Measurements from ENCODE around the gene OR1M1.
"Not testable (repeated sequence)": the region's sequence is repeated elsewhere in the genome, so short reads cannot be mapped to it uniquely, and the experiment has no call there.

Gene OR1M1

DNA sequence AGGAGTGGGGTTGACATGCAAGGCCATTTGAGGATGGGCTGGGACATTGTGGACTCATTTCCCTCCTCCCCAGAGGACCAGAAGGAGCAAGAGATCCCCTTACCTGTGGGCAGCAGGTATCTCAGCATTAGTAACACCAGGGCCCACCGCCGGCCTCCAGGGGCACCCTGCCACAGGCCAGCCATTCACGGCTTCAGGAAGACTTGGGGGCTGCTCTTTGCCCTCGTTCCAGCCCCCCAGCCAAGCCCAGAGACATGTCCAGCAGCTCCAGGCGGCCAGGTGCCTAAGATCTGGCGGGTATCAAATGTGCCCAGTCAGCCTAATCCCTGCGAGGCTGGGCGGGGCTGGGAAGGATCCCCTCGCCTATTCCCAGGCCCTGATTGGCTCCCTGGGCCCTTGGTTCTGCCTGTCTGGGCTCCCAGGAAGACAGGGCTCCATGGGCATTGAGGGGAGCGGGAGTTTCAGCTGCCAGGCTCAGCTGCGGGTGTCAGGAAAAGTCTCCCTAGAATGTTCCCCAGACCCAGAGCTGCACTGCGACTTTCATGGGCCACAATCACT lies 21.3 kb upstream of the OR1M1 start:
- Histone ChIP-seq H3K9me3 (replicated peaks; ENCODE audit: insufficient read depth, low read length) (no peaks in the 10 kb centered on the region), H4K20me1 (ENCODE audit: insufficient read depth, low read length) (no peaks in the 10 kb centered on the region), H3K9me2 (replicated peaks; ENCODE audit: insufficient read depth, low read length) (no peaks in the 10 kb centered on the region), H3K36me3 (replicated peaks; ENCODE audit: insufficient read depth, low read length) (no peaks in the 10 kb centered on the region), H3K9ac (ENCODE audit: low read length) (no peak overlapping the region), H3K4me2 (ENCODE audit: low read depth, low read length) (no peak overlapping the region), H2AFZ (ENCODE audit: low read length) (no peak overlapping the region), H3K79me2 (ENCODE audit: low read length) (no peaks in the 10 kb centered on the region), H3K27ac (ENCODE audit: low read length) (no peak overlapping the region), H3K4me3 (ENCODE audit: low read length) (no peak overlapping the region), H3K27me3 (replicated peaks; ENCODE audit: insufficient read depth, low read length) (peaks cover 16% of the 10 kb centered on the region), H3K4me1 (ENCODE audit: low read length) (no peaks in the 10 kb centered on the region), H3F3A (ENCODE audit: insufficient read depth, low read length) (no peaks in the 10 kb centered on the region)
- TF ChIP-seq, protein P1, sequence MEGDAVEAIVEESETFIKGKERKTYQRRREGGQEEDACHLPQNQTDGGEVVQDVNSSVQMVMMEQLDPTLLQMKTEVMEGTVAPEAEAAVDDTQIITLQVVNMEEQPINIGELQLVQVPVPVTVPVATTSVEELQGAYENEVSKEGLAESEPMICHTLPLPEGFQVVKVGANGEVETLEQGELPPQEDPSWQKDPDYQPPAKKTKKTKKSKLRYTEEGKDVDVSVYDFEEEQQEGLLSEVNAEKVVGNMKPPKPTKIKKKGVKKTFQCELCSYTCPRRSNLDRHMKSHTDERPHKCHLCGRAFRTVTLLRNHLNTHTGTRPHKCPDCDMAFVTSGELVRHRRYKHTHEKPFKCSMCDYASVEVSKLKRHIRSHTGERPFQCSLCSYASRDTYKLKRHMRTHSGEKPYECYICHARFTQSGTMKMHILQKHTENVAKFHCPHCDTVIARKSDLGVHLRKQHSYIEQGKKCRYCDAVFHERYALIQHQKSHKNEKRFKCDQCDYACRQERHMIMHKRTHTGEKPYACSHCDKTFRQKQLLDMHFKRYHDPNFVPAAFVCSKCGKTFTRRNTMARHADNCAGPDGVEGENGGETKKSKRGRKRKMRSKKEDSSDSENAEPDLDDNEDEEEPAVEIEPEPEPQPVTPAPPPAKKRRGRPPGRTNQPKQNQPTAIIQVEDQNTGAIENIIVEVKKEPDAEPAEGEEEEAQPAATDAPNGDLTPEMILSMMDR (IDR thresholded peaks at IDR 0.05; ENCODE audit: low read length), result no peak
- TF ChIP-seq EZH2 (optimal IDR thresholded peaks at IDR 0.05; ENCODE audit: low read depth, low read length) (no peak), EZH2phosphoT487 (IDR thresholded peaks at IDR 0.05; ENCODE audit: low read length) (no peak)
- no peak for DNase-seq

DNA sequence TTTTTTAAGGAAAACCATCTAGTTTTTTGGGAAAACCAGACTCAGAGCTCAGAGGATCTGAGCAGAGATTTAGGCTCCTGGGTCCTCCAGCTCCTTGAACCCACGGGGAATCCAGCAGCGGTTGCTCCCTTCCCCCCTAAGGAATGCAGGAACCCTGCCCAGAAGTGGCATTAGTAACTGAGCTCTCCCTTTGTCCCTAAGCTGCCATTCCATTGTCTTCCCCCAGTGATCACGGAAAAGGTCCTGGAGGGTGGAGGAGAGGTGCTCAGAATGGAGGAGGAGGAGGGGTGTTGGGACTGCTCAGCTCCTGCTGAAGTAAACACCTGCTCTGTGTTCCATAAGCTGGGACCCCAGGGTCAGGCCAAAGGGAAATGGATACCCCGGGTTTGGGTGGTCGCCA lies 16.8 kb upstream of the OR1M1 start:
- H3K9me3 ChIP-seq (replicated peaks; ENCODE audit: insufficient read depth, low read length), result no peaks in the 10 kb centered on the region
- H3K79me2 ChIP-seq (ENCODE audit: low read length), result no peaks in the 10 kb centered on the region
- DNase-seq, result no peak
- TF ChIP-seq EZH2phosphoT487 (IDR thresholded peaks at IDR 0.05; ENCODE audit: low read length) (no peak), EZH2 (optimal IDR thresholded peaks at IDR 0.05; ENCODE audit: low read depth, low read length) (no peak)
- TF ChIP-seq, protein P1 (IDR thresholded peaks at IDR 0.05; ENCODE audit: low read length), result no peak
- H3K4me1 ChIP-seq (ENCODE audit: low read length), result no peaks in the 10 kb centered on the region
- no peak overlapping the region for H3K4me3 ChIP-seq (ENCODE audit: low read length)
- no peaks in the 10 kb centered on the region for H3K9me2 ChIP-seq (replicated peaks; ENCODE audit: insufficient read depth, low read length)
- H3K36me3 ChIP-seq (replicated peaks; ENCODE audit: insufficient read depth, low read length), result no peaks in the 10 kb centered on the region
- no peaks in the 10 kb centered on the region for H3F3A ChIP-seq (ENCODE audit: insufficient read depth, low read length)
- peaks cover 24% of the 10 kb centered on the region for H3K27me3 ChIP-seq (replicated peaks; ENCODE audit: insufficient read depth, low read length)
- H3K4me2 ChIP-seq (ENCODE audit: low read depth, low read length), result no peak overlapping the region
- no peak overlapping the region for H3K9ac ChIP-seq (ENCODE audit: low read length)
- H2AFZ ChIP-seq (ENCODE audit: low read length), result no peak overlapping the region
- no peaks in the 10 kb centered on the region for H4K20me1 ChIP-seq (ENCODE audit: insufficient read depth, low read length)
- no peak overlapping the region for H3K27ac ChIP-seq (ENCODE audit: low read length)

DNA sequence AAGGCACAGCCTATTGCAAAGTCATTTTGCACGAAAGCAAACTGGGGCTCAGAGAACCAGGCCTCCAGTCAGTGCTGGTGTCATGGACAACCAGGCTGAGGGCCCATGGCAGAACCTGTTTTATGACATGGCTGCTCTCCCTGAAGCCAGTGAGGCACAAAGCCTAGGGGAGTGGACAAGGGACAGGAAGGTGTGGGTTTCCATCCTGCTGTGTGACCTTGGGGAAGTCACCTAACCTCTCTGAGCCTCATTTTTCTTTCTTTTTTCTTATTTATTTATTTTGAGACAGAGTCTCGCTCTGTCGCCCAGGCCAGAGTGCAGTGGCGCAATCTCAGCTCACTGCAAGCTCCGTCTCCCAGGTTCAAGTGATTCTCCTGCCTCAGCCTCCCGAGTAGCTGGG lies 15.1 kb upstream of the OR1M1 start:
- not testable (repeated sequence) for H3K9me2 ChIP-seq (replicated peaks; ENCODE audit: insufficient read depth, low read length); H3F3A ChIP-seq (ENCODE audit: insufficient read depth, low read length)

DNA sequence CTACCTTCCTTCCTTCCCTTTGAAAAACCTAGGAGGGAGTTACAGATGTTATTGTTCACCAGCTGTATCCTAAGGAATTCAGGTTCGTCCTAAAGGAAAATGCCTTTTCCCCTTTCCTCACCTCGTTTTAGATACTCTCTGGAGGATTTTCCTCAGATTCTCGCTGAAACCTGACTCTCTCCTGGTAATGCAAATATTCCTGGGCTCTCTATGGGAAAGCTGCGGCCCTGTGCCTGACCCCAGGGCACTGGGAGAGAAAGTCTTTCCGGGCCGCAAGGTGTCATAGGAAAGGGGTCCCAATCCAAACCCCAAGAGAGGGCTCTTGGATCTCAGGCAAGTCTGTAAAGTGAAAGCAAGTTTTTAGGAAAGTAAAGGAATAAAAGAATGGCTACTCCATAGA lies 13.1 kb upstream of the OR1M1 start:
- Histone ChIP-seq H3K79me2 (ENCODE audit: low read length) (no peaks in the 10 kb centered on the region), H3K27me3 (replicated peaks; ENCODE audit: insufficient read depth, low read length) (peaks cover 33% of the 10 kb centered on the region), H3K27ac (ENCODE audit: low read length) (no peak overlapping the region), H3F3A (ENCODE audit: insufficient read depth, low read length) (no peaks in the 10 kb centered on the region), H3K4me1 (ENCODE audit: low read length) (no peaks in the 10 kb centered on the region), H3K36me3 (replicated peaks; ENCODE audit: insufficient read depth, low read length) (no peaks in the 10 kb centered on the region), H4K20me1 (ENCODE audit: insufficient read depth, low read length) (no peaks in the 10 kb centered on the region), H3K4me3 (ENCODE audit: low read length) (no peak overlapping the region), H3K9ac (ENCODE audit: low read length) (no peak overlapping the region), H2AFZ (ENCODE audit: low read length) (no peak overlapping the region), H3K9me2 (replicated peaks; ENCODE audit: insufficient read depth, low read length) (no peaks in the 10 kb centered on the region), H3K9me3 (replicated peaks; ENCODE audit: insufficient read depth, low read length) (no peaks in the 10 kb centered on the region), H3K4me2 (ENCODE audit: low read depth, low read length) (no peak overlapping the region)
- TF ChIP-seq EZH2phosphoT487 (IDR thresholded peaks at IDR 0.05; ENCODE audit: low read length) (no peak), EZH2 (optimal IDR thresholded peaks at IDR 0.05; ENCODE audit: low read depth, low read length) (no peak)
- TF ChIP-seq, protein P1 (IDR thresholded peaks at IDR 0.05; ENCODE audit: low read length), result no peak
- no peak for DNase-seq

More for the DNA sequence above, 15.1 kb upstream of the OR1M1 start:
- not testable (repeated sequence) for H3K4me1 ChIP-seq (ENCODE audit: low read length); H3K79me2 ChIP-seq (ENCODE audit: low read length); H3K4me3 ChIP-seq (ENCODE audit: low read length); H2AFZ ChIP-seq (ENCODE audit: low read length); H3K4me2 ChIP-seq (ENCODE audit: low read depth, low read length); H3K9ac ChIP-seq (ENCODE audit: low read length); H4K20me1 ChIP-seq (ENCODE audit: insufficient read depth, low read length); DNase-seq; H3K36me3 ChIP-seq (replicated peaks; ENCODE audit: insufficient read depth, low read length); H3K9me3 ChIP-seq (replicated peaks; ENCODE audit: insufficient read depth, low read length); H3K27ac ChIP-seq (ENCODE audit: low read length)
- H3K27me3 ChIP-seq (replicated peaks; ENCODE audit: insufficient read depth, low read length), result peaks cover 37% of the 10 kb centered on the region

All from MM.1S (cell line).